ENCODE data around the gene MAGEA2B. TPM values are rescaled to one million over a fixed set of nuclear protein-coding genes. Genes with fewer than 3 reads are reported as not detected.
"Not testable (repeated sequence)": the region's sequence is repeated elsewhere in the genome, so short reads cannot be mapped to it uniquely, and the experiment has no call there.

The MAGEA2B gene
- total RNA-seq, 1 donor from 2014 or later, result not detected

- not testable (repeated sequence) for ATAC-seq
These were observed 45.1 kb downstream of the MAGEA2B start for GRCh38 chrX:152759544-152759943.

DNA sequence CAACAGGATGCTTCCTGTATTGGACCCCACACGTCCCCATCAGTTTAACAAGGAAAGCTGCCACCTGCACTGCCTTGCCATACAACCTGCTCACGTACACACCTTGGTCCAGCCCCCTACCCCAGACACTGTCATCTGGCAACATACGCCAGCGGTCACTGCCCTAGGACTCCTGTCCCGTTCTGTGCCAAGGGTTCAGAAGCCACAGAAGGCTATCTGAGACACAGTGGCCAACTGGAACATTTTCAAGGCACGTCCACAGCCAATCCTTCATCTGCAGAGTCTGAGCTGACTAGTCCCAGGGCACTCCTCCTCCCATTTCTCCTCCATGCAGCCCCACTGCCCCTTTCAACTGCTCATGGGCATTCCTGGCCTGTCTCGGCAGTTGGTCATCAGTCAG is 47.2 kb downstream of the MAGEA2B start:
- ATAC-seq, result not testable (repeated sequence)

DNA sequence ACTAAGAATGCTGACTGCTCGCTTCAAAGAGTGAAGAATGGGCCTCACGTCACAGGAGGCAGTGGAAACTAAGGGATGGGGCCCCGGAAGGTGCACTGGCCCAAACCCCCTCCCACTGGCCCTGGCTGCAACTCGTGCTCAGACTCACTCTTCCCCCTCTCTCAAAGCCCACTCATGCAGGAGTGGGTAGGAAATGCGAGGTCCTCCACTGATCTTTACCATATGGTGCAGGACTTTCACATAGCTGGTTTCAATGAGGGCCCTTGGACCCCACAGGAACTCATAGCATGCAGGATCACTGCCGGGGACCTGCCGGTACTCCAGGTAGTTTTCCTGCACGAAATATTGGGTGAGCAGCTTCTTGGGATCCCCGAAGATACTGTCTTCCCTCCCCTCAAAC is 52.1 kb downstream of the MAGEA2B start:
- ATAC-seq, result not testable (repeated sequence)

Other genes starting within 250 kb of the MAGEA2B start
- 0.72 TPM for gene GABRQ, start 76.7 kb upstream of the MAGEA2B start, total RNA-seq
- not detected for gene MAGEA3, start 15.8 kb upstream of the MAGEA2B start, total RNA-seq
- gene CSAG2, start 5.4 kb upstream of the MAGEA2B start, total RNA-seq, result not detected
- gene CSAG1, start 19.1 kb downstream of the MAGEA2B start, total RNA-seq, result not detected
- gene MAGEA12, start 19.1 kb downstream of the MAGEA2B start, total RNA-seq, result not detected
- not detected for gene MAGEA2, start 39.2 kb downstream of the MAGEA2B start, total RNA-seq
- not detected for gene CSAG3, start 44.6 kb downstream of the MAGEA2B start, total RNA-seq
- gene MAGEA6, start 55.1 kb downstream of the MAGEA2B start, total RNA-seq, result not detected
- gene CETN2, start 116.1 kb downstream of the MAGEA2B start, total RNA-seq, result 32.4 TPM
- 47.4 TPM for gene NSDHL, start 116.4 kb downstream of the MAGEA2B start, total RNA-seq
- gene ZNF185, start 183.4 kb downstream of the MAGEA2B start, total RNA-seq, result 341 TPM

Data from esophagus mucosa (tissue), 1 donor.